HepG2 (cell line): ENCODE data around the gene SF3A2. TPM values are rescaled to one million over a fixed set of nuclear protein-coding genes. Genes with fewer than 3 reads are reported as not detected.

ENCODE experiments used
- ATAC-seq: fragments of 200-7000 bp; cut with Tn5 transposase; 3 replicates; pipeline ENCODE4 v1.9.1; 2020; ENCODE audit warnings: mild to moderate bottlenecking, moderate library complexity
- BruUV-seq: library from RNA; stranded (reverse); fragments of 400-500 nt; replicated peaks from 2 replicates; lab custom pipeline; 2021; lab: Mats Ljungman, UMichigan
- CTCF ChIA-PET: fragments of 300-600 bp; formaldehyde crosslinking; extraction: SDS; loops from one replicate; lab custom pipeline; 2021; ENCODE audit warnings: low total read pairs, inconsistent platforms, low intra/inter-chr PET ratio; lab: Yijun Ruan, JAX
- POLR2A ChIA-PET: fragments of 350-600 bp; sonication (Branson Sonifier 250); formaldehyde crosslinking; loops from one replicate; lab custom pipeline; 2020; ENCODE audit warnings: antibody characterized with exemption, inconsistent platforms; lab: Yijun Ruan, JAX
- DNase-seq: peaks from one replicate; pipeline ENCODE4 v3.0.0-alpha.2; 2015; ENCODE audit warnings: low spot score
- FAIRE-seq: peaks from 3 replicates; lab custom pipeline; 2011; peaks lifted over from hg19 to GRCh38; lab: Jason Lieb, UNC
- H2AFZ ChIP-seq: one replicate; pipeline ENCODE4 v1.6.1; 2011; ENCODE audit warnings: low read length, inconsistent platforms
- H3K27ac ChIP-seq: fragments of 300-600 bp; 3 replicates; pipeline ENCODE4 v1.8.0; 2011; ENCODE audit warnings: mixed run types, mild to moderate bottlenecking, mixed read lengths, low read length, inconsistent platforms; ENCODE audit not compliant: insufficient read depth; ENCODE audit errors: extremely low read length
- H3K27me3 ChIP-seq, 2 experiments: fragments of 200-600 bp in 1 of 2; 2 replicates in 1 of 2; 3 replicates in 1 of 2; pipeline versions ENCODE4 v1.6.0 to v1.8.0; 2011; ENCODE audit warnings: low read length in 2 of 2, mild to moderate bottlenecking in 2 of 2, moderate library complexity in 2 of 2, inconsistent platforms in 1 of 2; ENCODE audit not compliant: insufficient read depth in 2 of 2, control insufficient read depth in 1 of 2
- H3K36me3 ChIP-seq, 2 experiments: fragments of 200-600 bp in 1 of 2; replicated peaks in 1 of 2; 2 replicates in 1 of 2; 3 replicates in 1 of 2; pipeline versions ENCODE4 v1.5.1 to v1.8.0; 2011; ENCODE audit warnings: low read length in 2 of 2, inconsistent platforms in 1 of 2; ENCODE audit not compliant: insufficient read depth in 2 of 2, control insufficient read depth in 1 of 2
- H3K4me1 ChIP-seq: 2 replicates; pipeline ENCODE4 v1.5.1; 2012; ENCODE audit warnings: low read length, inconsistent platforms; ENCODE audit not compliant: insufficient read depth
- H3K4me2 ChIP-seq: 2 replicates; pipeline ENCODE4 v1.6.0; 2011; ENCODE audit warnings: low read depth, low read length, inconsistent platforms
- H3K4me3 ChIP-seq, 3 experiments: fragments of 200-600 bp in 1 of 3; sonication (generic), shearing (Covaris generic) in 1 of 3; replicated peaks in 1 of 3; 2 replicates each; pipeline ENCODE4 v1.5.1; 2011 to 2016; ENCODE audit warnings: low read length in 3 of 3, inconsistent platforms in 2 of 3, low read depth in 2 of 3, mild to moderate bottlenecking in 2 of 3, control low read depth in 1 of 3, mixed read lengths in 1 of 3; ENCODE audit not compliant: insufficient read depth in 1 of 3
- H3K79me2 ChIP-seq: one replicate; pipeline ENCODE4 v1.6.1; 2011; ENCODE audit warnings: low read length, inconsistent platforms; ENCODE audit not compliant: insufficient read depth
- H3K9ac ChIP-seq: 2 replicates; pipeline ENCODE4 v1.6.0; 2011; ENCODE audit warnings: mild to moderate bottlenecking, low read depth, low read length, inconsistent platforms; ENCODE audit not compliant: insufficient read depth
- H3K9me3 ChIP-seq: 2 replicates; pipeline ENCODE4 v1.5.1; 2012; ENCODE audit warnings: mild to moderate bottlenecking, low read length
- H4K20me1 ChIP-seq: 2 replicates; pipeline ENCODE4 v1.6.0; 2011; ENCODE audit warnings: inconsistent platforms, mild to moderate bottlenecking, low read length, moderate library complexity; ENCODE audit not compliant: insufficient read depth
- ELF1 ChIP-seq: sonication (generic); formaldehyde crosslinking; IDR thresholded peaks from 2 replicates; pipeline ENCODE4 v1.4.0; 2020; ENCODE audit warnings: missing genetic modification reagents
- ELK4 ChIP-seq: sonication (generic); formaldehyde crosslinking; IDR thresholded peaks from 2 replicates; pipeline ENCODE4 v1.9.0; 2021; ENCODE audit warnings: missing genetic modification reagents, borderline replicate concordance
- MNT ChIP-seq: fragments of 450-650 bp; IDR thresholded peaks from 2 replicates; pipeline ENCODE4 v1.6.1; 2016
- NCOA1 ChIP-seq: sonication (generic); formaldehyde crosslinking; IDR thresholded peaks from 2 replicates; pipeline ENCODE4 v1.9.0; 2021; ENCODE audit warnings: missing genetic modification reagents
- POLR2A ChIP-seq, 2 experiments: IDR thresholded peaks; 2 replicates each; pipeline ENCODE4 v1.6.1; 2011; ENCODE audit warnings: low read depth in 2 of 2, low read length in 2 of 2, mild to moderate bottlenecking in 1 of 2, moderate library complexity in 1 of 2; ENCODE audit not compliant: insufficient read depth in 1 of 2
- ZFP36 ChIP-seq: fragments of 150-350 bp; IDR thresholded peaks from 2 replicates; pipeline ENCODE4 v1.6.1; 2018; ENCODE audit warnings: borderline replicate concordance, low read length, low read depth; ENCODE audit not compliant: partially characterized antibody
- ZKSCAN1 ChIP-seq: fragments of 150-350 bp; IDR thresholded peaks from 2 replicates; pipeline ENCODE4 v1.6.1; 2014; ENCODE audit warnings: low read length
- ZMAT5 ChIP-seq: sonication (generic); formaldehyde crosslinking; IDR thresholded peaks from 2 replicates; pipeline ENCODE4 v1.5.0; 2020; ENCODE audit warnings: mild to moderate bottlenecking, low read depth, missing genetic modification reagents, borderline replicate concordance
- ZMYM3 ChIP-seq: sonication (generic); formaldehyde crosslinking; IDR thresholded peaks from 2 replicates; pipeline ENCODE4 v1.5.1; 2020; ENCODE audit warnings: mild to moderate bottlenecking, missing genetic modification reagents
- ZNF251 ChIP-seq: sonication (generic); formaldehyde crosslinking; IDR thresholded peaks from 2 replicates; pipeline ENCODE4 v1.9.0; 2021; ENCODE audit warnings: mild to moderate bottlenecking, missing genetic modification reagents
- ZNF891 ChIP-seq: sonication (generic); formaldehyde crosslinking; IDR thresholded peaks from 2 replicates; pipeline ENCODE4 v1.5.0; 2020; ENCODE audit warnings: mild to moderate bottlenecking, missing genetic modification reagents
- WGBS: methylation state at CpG from one replicate; pipeline ENCODE4 v1.1.6; 2017; ENCODE audit warnings: low lambda C conversion rate; 5-methylcytosine and 5-hydroxymethylcytosine counted together
- in situ Hi-C: cut with HindIII; loops from 2 replicates; pipeline ENCODE4 v1.10.0; 2017; ENCODE audit warnings: low pct_unique_long_range_greater_than_20kb; ENCODE audit not compliant: extremely low pct_ligation_motif_present
- intact Hi-C: fragments of 100-400 bp; cut with micrococcal nuclease; formaldehyde crosslinking; loops from one replicate; pipeline ENCODE4 v1.10.0; 2022; ENCODE audit not compliant: unreplicated experiment
- polyA plus RNA-seq, 8 experiments: library from polyadenylated mRNA; depleted of rRNA in 3 of 8; stranded (reverse) in 7 of 8; unstranded in 1 of 8; fragments of >200 nt; fragmentation: Illumina TruSeq in 4 of 8; extraction: Trizol in 4 of 8; gene quantifications; 2 replicates each; pipeline versions ENCODE4 v1.2.1 to v1.2.3, GENCODE V29; 2011 to 2016; ENCODE audit warnings: low read depth in 4 of 8, missing spikeins in 1 of 8, mixed read lengths in 1 of 8; ENCODE audit not compliant: insufficient read depth in 1 of 8
- total RNA-seq, 5 experiments: library from RNA; depleted of rRNA; stranded (reverse); fragments of >200 nt; fragmentation: Illumina TruSeq; extraction: Trizol; gene quantifications; 2 replicates each; pipeline ENCODE4 v1.2.3, GENCODE V29; 2016; ENCODE audit warnings: low read depth in 1 of 5

The SF3A2 gene
- total and polyA plus RNA-seq, 2 of the 13 experiments (the other 11 are each of a cell fraction or from before 2014, with no cell fraction given) = 8.6 to 8.8 TPM

GRCh38 chr19:2273356-2274184 is 36.9 kb downstream of the SF3A2 start (continued):
- TF ChIP-seq ELF1 (CRISPR knock-in tag) = peak; percentile 95
- peak; percentile 38; the same call in 1 of the 2 replicates for TF ChIP-seq ZNF891 (CRISPR knock-in tag)
- no peak for TF ChIP-seq ELK4 (CRISPR knock-in tag)
- no peak for TF ChIP-seq MNT

DNA sequence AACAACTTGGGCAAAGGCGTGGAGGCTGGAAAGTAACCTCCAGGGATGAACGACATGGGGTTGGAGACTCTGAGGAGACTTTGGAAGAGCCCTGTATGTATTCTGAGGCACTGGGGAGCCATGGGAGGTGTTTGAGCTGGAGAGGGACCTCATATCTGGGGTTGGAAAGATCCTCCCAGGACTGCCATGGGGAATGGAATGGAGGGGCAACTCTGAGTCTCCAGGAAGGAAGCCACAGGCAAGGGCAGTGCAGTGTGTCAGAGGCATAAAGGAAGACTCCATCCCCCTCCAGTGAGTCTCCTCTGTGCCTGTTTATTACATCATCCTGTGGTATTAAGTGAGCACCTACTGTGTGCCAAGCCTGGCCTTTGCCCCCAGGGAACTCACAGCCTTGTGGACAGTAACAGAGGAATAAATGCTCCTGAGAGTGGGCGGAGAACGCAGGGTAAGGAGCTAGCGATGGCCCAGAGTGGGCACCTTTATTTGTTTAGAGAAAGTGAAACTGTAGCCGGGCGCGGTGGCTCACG is 37.6 kb downstream of the SF3A2 start:
- peak; percentile 34 for TF ChIP-seq ZFP36
- peak; percentile 89 for TF ChIP-seq ZKSCAN1
- TF ChIP-seq NCOA1 (CRISPR knock-in tag) = no peak
- TF ChIP-seq ZMYM3 (CRISPR knock-in tag) = peak; percentile 64; the same call in 1 of the 2 replicates
- TF ChIP-seq ZNF251 (CRISPR knock-in tag) = no peak
- TF ChIP-seq ZMAT5 = no peak
- TF ChIP-seq POLR2A (IDR thresholded peaks at IDR 0.05; ENCODE audit: insufficient read depth in 1 of 2, low read depth in 2 of 2, low read length in 2 of 2) = peak in 1 of 2 experiments; percentile 38; a peak in 1 of 4 replicates
- TF ChIP-seq, all 625 proteins: peak for 4
- ChIA-PET POLR2A (interaction anchor here (1.3 to 1.7 kb wide), 2 partner anchors 11 to 123 kb away, joined by 3 to 7 read pairs; partner anchors contain the start of gene AP3D1), CTCF (interaction anchor here (1.1 to 1.7 kb wide), 4 partner anchors 20 to 41 kb away, joined by 3 to 17 read pairs (median 14); partner anchors contain the start of genes PLEKHJ1 and SF3A2)
- peak overlapping the region; percentile 63 for H3K4me2 ChIP-seq
- no peak for ATAC-seq
- no peak overlapping the region for H3K27ac ChIP-seq
- H4K20me1 ChIP-seq = peaks cover 58% of the 10 kb centered on the region
- H3K4me3 ChIP-seq = 0 out of 6 replicates have a peak overlapping the region, but pooled peaks of 1 of the 3 experiments have one; percentile 56
- DNase-seq = no peak
- H2AFZ ChIP-seq = no peak overlapping the region
- H3K9me3 ChIP-seq = no peaks in the 10 kb centered on the region
- H3K9ac ChIP-seq = peak overlapping the region; percentile 7; the same call in 1 of the 2 replicates
- in situ Hi-C loops = no loop called here
- no peaks in the 10 kb centered on the region for H3K27me3 ChIP-seq
- H3K4me1 ChIP-seq = peaks cover 40% of the 10 kb centered on the region
- no peak for FAIRE-seq
- H3K79me2 ChIP-seq = peaks cover 33% of the 10 kb centered on the region
- 95% methylated on average over 9 of the region's 9 CpGs for WGBS
- BruUV-seq = no TSS peak
- H3K36me3 ChIP-seq = peaks cover 4 to 17% of the 10 kb centered on the region in 2 experiments; a peak in 4 of 5 replicates
- intact Hi-C loops = loop anchor here (5.0 kb wide), 1 partner anchor 37 kb away; the partner anchor contains the start of genes PLEKHJ1 and SF3A2
